SK-N-SH treated with all-trans-retinoic acid at 6 μM for 48 hours (cell line): ENCODE measurements around the gene FAM43B.

ENCODE experiments used
- ESRRG ChIP-seq: fragments of 250-450 bp; sonication (Bioruptor Pico); IDR thresholded peaks from 2 replicates; pipeline ENCODE4 v1.6.1; 2021; ENCODE audit warnings: mild to moderate bottlenecking
- ISL1 ChIP-seq: fragments of 250-450 bp; sonication (Bioruptor Pico); IDR thresholded peaks from 2 replicates; pipeline ENCODE4 v2.1.2; 2022; ENCODE audit warnings: mild to moderate bottlenecking, moderate library complexity
- PATZ1 ChIP-seq: fragments of 250-450 bp; sonication (Bioruptor Pico); IDR thresholded peaks from 2 replicates; pipeline ENCODE4 v1.8.0; 2020; ENCODE audit warnings: mild to moderate bottlenecking, moderate library complexity, borderline replicate concordance
- PPARA ChIP-seq: fragments of 250-450 bp; sonication (Bioruptor Pico); IDR thresholded peaks from 2 replicates; pipeline ENCODE4 v1.5.0; 2020; ENCODE audit warnings: mild to moderate bottlenecking, borderline replicate concordance
- SNAI2 ChIP-seq: fragments of 250-450 bp; sonication (Bioruptor Pico); IDR thresholded peaks from 2 replicates; pipeline ENCODE4 v1.5.0; 2020; ENCODE audit warnings: mild to moderate bottlenecking, moderate library complexity
- ZFP3 ChIP-seq: fragments of 250-450 bp; sonication (Bioruptor Pico); IDR thresholded peaks from 2 replicates; pipeline ENCODE4 v1.5.0; 2020; ENCODE audit warnings: mild to moderate bottlenecking, moderate library complexity
- ZFP30 ChIP-seq: fragments of 450-650 bp; formaldehyde crosslinking; IDR thresholded peaks from 2 replicates; pipeline ENCODE4 v1.5.0; 2022; ENCODE audit warnings: mild to moderate bottlenecking, moderate library complexity
- ZNF565 ChIP-seq: fragments of 450-650 bp; formaldehyde crosslinking; conservative IDR thresholded peaks from 2 replicates; pipeline ENCODE4 v1.5.0; 2020; ENCODE audit warnings: low read depth, mild to moderate bottlenecking, moderate library complexity

- TF ChIP-seq ZNF565 (CRISPR knock-in tag) (no peak), PATZ1 (CRISPR knock-in tag) (no peak), ISL1 (CRISPR knock-in tag) (no peak), ZFP30 (no peak), ESRRG (CRISPR knock-in tag) (no peak), SNAI2 (CRISPR knock-in tag) (no peak), PPARA (CRISPR knock-in tag) (no peak), ZFP3 (no peak)
Measured at GRCh38 chr1:20597650-20598049, 45.3 kb downstream of the FAM43B start.
